Measurements from ENCODE around the gene TJP3. TPM values are rescaled to one million over a fixed set of nuclear protein-coding genes. Genes with fewer than 3 reads are reported as not detected.

The TJP3 gene
- total and polyA plus RNA-seq, 7 experiments from 2014 or later, result 1.2 to 20.1 (median 16.1) TPM

DNA sequence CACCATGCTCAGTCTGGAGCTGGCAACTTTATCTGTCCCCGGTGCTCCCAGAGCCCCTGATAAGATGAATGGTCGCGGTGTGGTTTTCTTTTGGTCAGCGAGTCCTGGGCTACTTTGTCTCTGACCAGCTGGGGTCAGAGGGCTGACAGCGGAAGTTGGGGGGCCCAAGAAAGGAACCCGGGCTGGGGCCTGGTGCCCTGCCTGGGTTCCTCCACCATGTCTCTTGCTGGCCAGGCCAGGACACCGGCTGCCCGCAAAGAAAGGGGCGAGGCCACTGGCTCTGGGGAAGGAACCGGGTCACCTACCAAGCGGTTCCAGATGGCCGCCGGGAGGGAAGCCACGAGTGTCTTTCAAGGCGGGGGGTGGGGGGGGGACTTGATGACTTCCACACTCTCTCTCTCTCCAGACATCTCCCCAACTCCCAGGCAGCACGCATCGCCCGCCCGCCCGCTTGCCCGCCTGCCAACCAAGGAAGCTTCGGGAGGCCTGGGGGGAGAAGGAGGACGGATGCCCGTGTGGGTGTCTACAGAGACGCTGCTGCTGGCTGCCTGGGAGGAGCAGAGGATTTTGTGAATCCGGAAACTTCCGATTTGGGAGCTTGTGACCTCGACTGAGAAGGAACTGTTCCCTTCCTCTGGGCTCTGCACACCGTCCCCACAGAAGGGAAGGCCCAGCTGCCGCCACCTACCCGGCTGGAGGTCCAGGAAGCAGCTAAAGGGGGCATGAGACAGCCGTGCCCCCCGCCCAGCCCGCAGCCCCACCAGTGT, 9.0 kb upstream of the TJP3 start:
- Histone ChIP-seq H3K27ac (ENCODE audit: low read depth, low read length) (peak overlapping the region; percentile 67), H3K4me1 (ENCODE audit: control insufficient read depth in 2 of 2, insufficient read depth in 2 of 2, low read length in 2 of 2) (peaks cover 0 to 9% of the 10 kb centered on the region in 2 donors), H3K9me3 (ENCODE audit: control insufficient read depth in 2 of 3, low read length in 3 of 3) (no peaks in the 10 kb centered on the region), H3K27me3 (ENCODE audit: control insufficient read depth in 2 of 2, insufficient read depth in 2 of 2, low read length in 2 of 2) (no peaks in the 10 kb centered on the region), H3K36me3 (ENCODE audit: control insufficient read depth in 2 of 3, insufficient read depth in 3 of 3, low read length in 3 of 3) (peaks cover 0 to 4% (median 0%) of the 10 kb centered on the region in 3 experiments), H3K4me3 (ENCODE audit: low read length) (peak overlapping the region; percentile 66)
- H3K27me3 Mint-ChIP-seq, result peaks cover 0 to 2% (median 0%) of the 10 kb centered on the region in 5 donors
- ChIA-PET POLR2A (interaction anchor here (0.6 to 5.8 kb wide), 3 partner anchors 11 to 299 kb away, joined by 3 to 79 read pairs (median 10); partner anchors contain the start of gene MRPL54), CTCF (interaction anchor here (1.6 to 3.3 kb wide), 2 partner anchors 10 to 34 kb away, joined by 5 to 22 read pairs; no protein-coding TSS in a partner anchor)
- H3K9me3 Mint-ChIP-seq, result no peaks in the 10 kb centered on the region
- H3K27ac Mint-ChIP-seq, result peak overlapping the region; percentile 60 to 91 (median 79)
- peak overlapping the region; percentile 88 to 97 (median 92) for H3K4me3 Mint-ChIP-seq
- H3K36me3 Mint-ChIP-seq, result no peaks in the 10 kb centered on the region
- no peak for ATAC-seq
- peaks cover 6 to 41% (median 27%) of the 10 kb centered on the region in 7 donors for H3K4me1 Mint-ChIP-seq
- intact Hi-C loops (cut with micrococcal nuclease), result no loop called here
- DNase-seq, result peak in 5 of 9 donors; percentile 26 to 37 (median 34)

DNA sequence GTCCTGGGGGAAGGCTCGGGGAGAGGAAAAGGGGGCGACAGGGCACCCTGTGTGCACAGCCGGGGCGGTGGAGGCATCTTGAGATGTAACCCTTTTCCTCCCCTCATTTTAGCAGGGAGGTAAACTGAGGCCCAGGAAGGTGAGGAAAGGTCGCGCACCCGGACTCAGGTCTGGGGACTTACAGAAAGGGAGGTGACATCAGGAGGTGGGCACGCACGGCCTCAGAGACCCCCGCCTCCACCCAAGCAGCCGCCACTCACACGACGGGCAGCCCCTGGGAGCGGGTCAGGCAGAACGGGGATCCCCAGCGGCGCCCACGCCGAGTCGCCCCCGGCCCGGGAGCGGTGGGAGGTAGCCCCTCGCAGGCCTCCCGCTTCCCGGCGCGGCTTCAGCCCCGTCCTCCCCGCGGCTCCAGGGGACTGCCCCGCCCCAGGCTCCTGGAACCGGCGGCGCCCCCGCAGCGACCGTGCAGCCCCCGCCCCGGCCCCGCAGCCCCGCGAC, 8.4 kb upstream of the TJP3 start:
- Histone ChIP-seq H3K27ac (ENCODE audit: low read depth, low read length) (peak overlapping the region; percentile 67), H3K4me1 (ENCODE audit: control insufficient read depth in 2 of 2, insufficient read depth in 2 of 2, low read length in 2 of 2) (peaks cover 0 to 9% of the 10 kb centered on the region in 2 donors), H3K4me3 (ENCODE audit: low read length) (peak overlapping the region; percentile 66), H3K27me3 (ENCODE audit: control insufficient read depth in 2 of 2, insufficient read depth in 2 of 2, low read length in 2 of 2) (no peaks in the 10 kb centered on the region), H3K36me3 (ENCODE audit: control insufficient read depth in 2 of 3, insufficient read depth in 3 of 3, low read length in 3 of 3) (peaks cover 0 to 4% (median 0%) of the 10 kb centered on the region in 3 experiments), H3K9me3 (ENCODE audit: control insufficient read depth in 2 of 3, low read length in 3 of 3) (no peaks in the 10 kb centered on the region)
- CTCF ChIA-PET, result interaction anchor here (0.7 to 3.3 kb wide), 3 partner anchors 11 to 143 kb away, joined by 4 to 22 read pairs (median 5); no protein-coding TSS in a partner anchor
- DNase-seq (peak in 1 of 9 donors; percentile 66), ATAC-seq (no peak)
- H3K9me3 Mint-ChIP-seq, result no peaks in the 10 kb centered on the region
- POLR2A ChIA-PET, result interaction anchor here (0.6 to 5.8 kb wide), 3 partner anchors 11 to 298 kb away, joined by 3 to 79 read pairs (median 10); partner anchors contain the start of gene MRPL54
- peaks cover 0 to 3% (median 0%) of the 10 kb centered on the region in 5 donors for H3K27me3 Mint-ChIP-seq
- peaks cover 6 to 41% (median 25%) of the 10 kb centered on the region in 7 donors for H3K4me1 Mint-ChIP-seq
- peak overlapping the region in 8 of 9 donors; percentile 60 to 91 (median 82) for H3K27ac Mint-ChIP-seq
- intact Hi-C loops (cut with micrococcal nuclease), result loop anchor here (1.0 to 10.0 kb wide), 8 partner anchors 7 to 145 kb away; partner anchors contain the start of genes APBA3 (in 1 of the 2) and MFSD12 (in 1 of the 2)
- no peaks in the 10 kb centered on the region for H3K36me3 Mint-ChIP-seq
- peak overlapping the region; percentile 88 to 97 (median 92) for H3K4me3 Mint-ChIP-seq

- peak; percentile 82 to 98 (median 90) for DNase-seq
- H3K36me3 Mint-ChIP-seq, result no peaks in the 10 kb centered on the region
- peak within 1 kb of the TSS; percentile 88 to 97 (median 92) for H3K4me3 Mint-ChIP-seq
- Histone ChIP-seq H3K4me1 (ENCODE audit: control insufficient read depth in 2 of 2, insufficient read depth in 2 of 2, low read length in 2 of 2) (peaks cover 0 to 9% of the 10 kb centered on the region in 2 donors), H3K9me3 (ENCODE audit: control insufficient read depth in 2 of 3, low read length in 3 of 3) (no peaks in the 10 kb centered on the region), H3K4me3 (ENCODE audit: low read length) (peak within 1 kb of the TSS; percentile 66), H3K36me3 (ENCODE audit: control insufficient read depth in 2 of 3, insufficient read depth in 3 of 3, low read length in 3 of 3) (peaks cover 0 to 3% (median 0%) of the 10 kb centered on the region in 3 experiments), H3K27ac (ENCODE audit: low read depth, low read length) (peak within 1 kb of the TSS; percentile 67), H3K27me3 (ENCODE audit: control insufficient read depth in 2 of 2, insufficient read depth in 2 of 2, low read length in 2 of 2) (no peaks in the 10 kb centered on the region)
- ChIA-PET POLR2A (interaction anchor here (2.3 to 5.8 kb wide), 2 partner anchors 12 to 62 kb away, joined by 10 to 79 read pairs; partner anchors contain the start of gene MRPL54), CTCF (interaction anchor here (0.7 to 3.3 kb wide), 4 partner anchors 12 to 144 kb away, joined by 3 to 22 read pairs (median 4); no protein-coding TSS in a partner anchor)
- intact Hi-C loops (cut with micrococcal nuclease), result loop anchor here (1.0 to 10.0 kb wide), 8 partner anchors 8 to 146 kb away; partner anchors contain the start of genes APBA3 (in 1 of the 2) and MFSD12 (in 1 of the 2)
- peak; percentile 100 for ATAC-seq
- H3K4me1 Mint-ChIP-seq, result peaks cover 6 to 41% (median 28%) of the 10 kb centered on the region in 7 donors
- H3K9me3 Mint-ChIP-seq, result no peaks in the 10 kb centered on the region
- H3K27ac Mint-ChIP-seq, result peak within 1 kb of the TSS in 8 of 9 donors; percentile 60 to 91 (median 82)
- peaks cover 0 to 6% (median 0%) of the 10 kb centered on the region in 5 donors for H3K27me3 Mint-ChIP-seq
These were observed 7.7 kb upstream of the TJP3 start, which contains the start of gene PIP5K1C for GRCh38 chr19:3700242-3701032. Gene PIP5K1C, minus strand, starts transcription at chr19:3700468. Its CDS starts 78 bp downstream, at chr19:3700390.

DNA sequence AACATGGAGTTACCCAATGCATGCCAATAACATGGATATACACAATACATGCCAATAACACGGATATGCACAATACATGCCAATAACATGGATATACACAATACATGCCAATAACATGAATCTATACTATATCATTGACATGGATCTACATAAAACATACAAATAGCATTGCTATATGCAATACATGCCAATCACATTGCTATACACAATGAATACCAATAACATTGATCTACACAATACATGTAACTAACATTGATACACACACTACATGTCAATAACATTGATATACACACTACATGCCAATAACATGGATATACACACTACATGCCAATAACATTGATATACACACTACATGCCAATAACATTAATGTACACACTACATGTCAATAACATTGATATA, 7.0 kb upstream of the TJP3 start:
- H3K9me3 ChIP-seq (ENCODE audit: control insufficient read depth in 2 of 3, low read length in 3 of 3), result no peaks in the 10 kb centered on the region
- peak overlapping the region; percentile 43 to 97 (median 69) for H3K4me3 Mint-ChIP-seq
- no peak for ATAC-seq
- no peaks in the 10 kb centered on the region for H3K36me3 Mint-ChIP-seq
- CTCF ChIA-PET, result interaction anchor here (1.0 kb wide), 1 partner anchor 17 kb away, joined by 3 read pairs; no protein-coding TSS in a partner anchor
- DNase-seq, result no peak
- intact Hi-C loops (cut with micrococcal nuclease), result loop anchor here in 1 of 2 donors (2.0 to 10.0 kb wide), 3 partner anchors 20 to 146 kb away; partner anchors contain the start of gene MFSD12
- H3K27me3 Mint-ChIP-seq, result peaks cover 0 to 8% (median 0%) of the 10 kb centered on the region in 5 donors
- H3K4me1 ChIP-seq (ENCODE audit: control insufficient read depth in 2 of 2, insufficient read depth in 2 of 2, low read length in 2 of 2), result peaks cover 0 to 9% of the 10 kb centered on the region in 2 donors
- no peaks in the 10 kb centered on the region for H3K9me3 Mint-ChIP-seq
- H3K27me3 ChIP-seq (ENCODE audit: control insufficient read depth in 2 of 2, insufficient read depth in 2 of 2, low read length in 2 of 2), result no peaks in the 10 kb centered on the region
- H3K4me1 Mint-ChIP-seq, result peaks cover 6 to 39% (median 27%) of the 10 kb centered on the region in 7 donors
- POLR2A ChIA-PET, result interaction anchor here (2.3 to 5.8 kb wide), 2 partner anchors 13 to 61 kb away, joined by 10 to 79 read pairs; partner anchors contain the start of gene MRPL54
- H3K27ac Mint-ChIP-seq, result peak overlapping the region in 2 of 9 donors; percentile 66 to 72
- H3K4me3 ChIP-seq (ENCODE audit: low read length), result no peak overlapping the region
- H3K36me3 ChIP-seq (ENCODE audit: control insufficient read depth in 2 of 3, insufficient read depth in 3 of 3, low read length in 3 of 3), result no peaks in the 10 kb centered on the region
- no peak overlapping the region for H3K27ac ChIP-seq (ENCODE audit: low read depth, low read length)

- Mint-ChIP-seq H3K9me3 (no peaks in the 10 kb centered on the region), H3K27me3 (peaks cover 0 to 11% (median 0%) of the 10 kb centered on the region in 5 donors), H3K4me1 (peaks cover 0 to 9% (median 0%) of the 10 kb centered on the region in 7 donors), H3K27ac (no peak overlapping the region), H3K36me3 (no peaks in the 10 kb centered on the region), H3K4me3 (no peak overlapping the region)
- no peaks in the 10 kb centered on the region for H3K36me3 ChIP-seq (ENCODE audit: control insufficient read depth in 2 of 3, insufficient read depth in 3 of 3, low read length in 3 of 3)
- H3K4me1 ChIP-seq (ENCODE audit: control insufficient read depth in 2 of 2, insufficient read depth in 2 of 2, low read length in 2 of 2), result no peaks in the 10 kb centered on the region
- ATAC-seq (no peak), DNase-seq (no peak)
- no peaks in the 10 kb centered on the region for H3K9me3 ChIP-seq (ENCODE audit: control insufficient read depth in 2 of 3, low read length in 3 of 3)
- POLR2A ChIA-PET, result interaction anchor here (0.7 kb wide), 1 partner anchor 19 kb away, joined by 4 read pairs; no protein-coding TSS in a partner anchor
- no peak overlapping the region for H3K4me3 ChIP-seq (ENCODE audit: low read length)
- no peaks in the 10 kb centered on the region for H3K27me3 ChIP-seq (ENCODE audit: control insufficient read depth in 2 of 2, insufficient read depth in 2 of 2, low read length in 2 of 2)
- CTCF ChIA-PET, result interaction anchor here (0.6 kb wide), 2 partner anchors 15 to 55 kb away, joined by 3 to 4 read pairs; no protein-coding TSS in a partner anchor
- H3K27ac ChIP-seq (ENCODE audit: low read depth, low read length), result no peak overlapping the region
- intact Hi-C loops (cut with micrococcal nuclease), result loop anchor here (5.0 to 10.0 kb wide), 2 partner anchors 114 to 153 kb away; partner anchors contain the start of gene MFSD12 (in 1 of the 2)
These were observed 347 bp upstream of the TJP3 start for GRCh38 chr19:3707868-3708206.

All from naive thymus-derived CD4-positive, alpha-beta T cell (primary cell).